Placental epithelial cell (primary cell): ENCODE results near the gene HSD11B2. TPM values are rescaled to one million over a fixed set of nuclear protein-coding genes. Genes with fewer than 3 reads are reported as not detected.

ENCODE experiments used
- small RNA-seq: library from RNA; depleted of rRNA; stranded (forward); fragments of <200 nt; gene quantifications from one replicate; pipeline ENCODE3, GENCODE V24; 2012
- total RNA-seq: library from RNA; depleted of rRNA; stranded (reverse); fragments of >200 nt; gene quantifications from 2 replicates; pipeline ENCODE4 v1.2.3, GENCODE V29; 2012

HSD11B2 gene
- total RNA-seq, result not detected in 2 replicates

DNA sequence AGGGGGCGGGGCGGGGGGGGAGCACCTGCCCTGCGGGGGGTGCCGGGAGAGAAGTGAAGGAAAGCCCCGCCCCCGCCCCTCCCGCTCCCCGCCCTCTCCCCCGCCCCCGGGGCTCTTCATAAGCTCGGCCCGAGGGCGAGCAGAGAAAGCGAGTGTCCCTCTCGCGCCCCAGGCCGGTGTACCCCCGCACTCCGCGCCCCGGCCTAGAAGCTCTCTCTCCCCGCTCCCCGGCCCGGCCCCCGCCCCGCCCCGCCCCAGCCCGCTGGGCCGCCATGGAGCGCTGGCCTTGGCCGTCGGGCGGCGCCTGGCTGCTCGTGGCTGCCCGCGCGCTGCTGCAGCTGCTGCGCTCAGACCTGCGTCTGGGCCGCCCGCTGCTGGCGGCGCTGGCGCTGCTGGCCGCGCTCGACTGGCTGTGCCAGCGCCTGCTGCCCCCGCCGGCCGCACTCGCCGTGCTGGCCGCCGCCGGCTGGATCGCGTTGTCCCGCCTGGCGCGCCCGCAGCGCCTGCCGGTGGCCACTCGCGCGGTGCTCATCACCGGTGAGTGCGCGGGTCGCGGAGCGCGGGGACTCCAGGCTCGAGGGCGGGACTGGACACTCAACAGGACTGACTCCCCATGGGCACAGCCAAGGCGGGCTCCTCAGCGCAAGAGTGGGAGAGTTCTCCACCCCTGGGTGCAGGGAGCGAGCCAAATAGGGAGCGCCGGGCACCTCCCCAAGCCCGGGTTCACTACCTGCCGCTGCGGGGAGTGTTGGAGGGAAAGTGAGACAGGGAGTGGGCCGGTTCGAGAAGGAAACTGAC lies at the start of gene HSD11B2:
TSS of gene HSD11B2 (plus strand) at position 145 of the 798 bp plus-strand sequence. CDS start at position 273, 128 bp downstream.

DNA sequence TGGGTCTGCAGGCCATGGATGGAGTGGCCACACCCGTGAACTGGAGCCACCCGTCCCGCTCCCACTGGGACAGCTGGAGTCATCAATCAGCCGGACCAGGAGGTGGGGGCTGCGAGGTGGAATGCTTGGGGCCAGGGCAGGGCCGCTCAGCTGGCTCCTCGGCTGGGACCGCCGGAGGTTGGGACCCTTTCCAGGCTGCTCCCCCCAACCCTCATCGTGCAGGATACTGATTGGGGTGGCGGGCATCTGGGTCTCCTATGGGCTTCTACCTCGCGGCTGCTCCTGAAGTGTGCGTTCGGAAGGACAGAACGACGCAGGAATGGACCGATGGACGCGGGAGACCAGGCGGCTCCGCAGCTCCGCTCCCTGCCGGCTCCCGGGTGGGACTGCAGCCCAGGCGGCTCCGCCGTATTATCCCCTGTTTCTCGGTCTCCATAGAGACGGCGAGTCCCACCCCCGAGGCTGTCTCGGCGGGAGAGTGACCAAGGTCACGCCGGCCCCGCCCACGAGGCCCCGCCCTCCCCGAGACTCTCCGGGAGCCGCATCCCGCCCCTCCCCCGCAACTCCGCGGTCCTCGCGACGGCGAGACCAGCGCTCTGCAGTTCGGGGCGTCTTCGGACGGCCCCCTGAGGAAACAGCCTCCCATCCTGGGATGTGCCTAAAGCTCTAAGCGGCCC lies 37.7 kb upstream of the HSD11B2 start, which contains the start of gene TPPP3:
TSS of gene TPPP3 (minus strand) at position 388 of the 677 bp plus-strand sequence. CDS start 2,387 bp downstream, outside the sequence.

DNA sequence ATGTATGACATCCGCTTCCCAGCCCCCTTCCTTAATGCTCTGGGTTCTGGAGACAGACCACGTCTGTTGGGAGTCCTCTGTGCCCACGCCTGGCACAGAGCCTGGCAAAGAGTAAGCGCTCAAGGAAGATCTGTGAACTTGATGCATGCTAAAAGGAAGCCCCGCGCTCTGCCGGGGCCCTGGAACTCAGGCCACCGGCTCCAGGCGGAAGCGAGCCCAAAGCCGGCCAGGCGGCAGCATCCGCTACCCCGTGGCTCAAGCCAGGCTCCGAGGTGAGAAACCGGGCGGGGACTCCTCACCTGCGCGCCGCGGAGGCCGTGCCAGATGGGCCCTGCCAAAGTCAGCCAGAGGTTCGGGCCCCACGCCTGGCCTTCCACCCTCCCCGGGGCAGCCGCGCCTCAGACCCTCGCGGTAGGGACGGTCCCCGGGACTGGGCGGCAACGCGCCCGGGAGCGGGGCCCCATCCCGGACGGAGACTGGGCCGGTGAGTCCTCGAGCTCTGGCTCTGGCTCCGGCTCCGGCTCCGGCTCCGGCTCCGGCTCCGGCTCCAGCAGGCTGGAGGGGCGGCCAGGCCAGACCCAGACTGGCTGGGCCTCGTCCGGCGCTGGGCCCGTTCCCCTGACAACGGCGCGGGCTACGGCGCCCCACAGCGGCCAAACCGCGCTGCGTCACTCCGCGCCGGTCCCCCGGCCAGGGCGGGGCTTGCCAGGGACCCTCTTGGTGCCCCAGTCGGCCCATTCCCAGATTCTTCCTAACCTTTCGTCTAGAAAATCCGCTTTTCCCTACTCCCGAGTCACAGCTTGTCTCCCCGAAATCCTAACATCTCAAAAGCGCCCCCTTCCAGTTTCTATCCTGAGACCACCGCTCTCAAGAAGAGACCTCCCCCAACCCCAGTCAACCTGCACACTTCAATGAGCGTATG lies 14.8 kb upstream of the HSD11B2 start, which contains the start of gene ZDHHC1:
TSS of gene ZDHHC1 (minus strand) at position 606 of the 922 bp plus-strand sequence. CDS start 8,702 bp downstream, outside the sequence.

DNA sequence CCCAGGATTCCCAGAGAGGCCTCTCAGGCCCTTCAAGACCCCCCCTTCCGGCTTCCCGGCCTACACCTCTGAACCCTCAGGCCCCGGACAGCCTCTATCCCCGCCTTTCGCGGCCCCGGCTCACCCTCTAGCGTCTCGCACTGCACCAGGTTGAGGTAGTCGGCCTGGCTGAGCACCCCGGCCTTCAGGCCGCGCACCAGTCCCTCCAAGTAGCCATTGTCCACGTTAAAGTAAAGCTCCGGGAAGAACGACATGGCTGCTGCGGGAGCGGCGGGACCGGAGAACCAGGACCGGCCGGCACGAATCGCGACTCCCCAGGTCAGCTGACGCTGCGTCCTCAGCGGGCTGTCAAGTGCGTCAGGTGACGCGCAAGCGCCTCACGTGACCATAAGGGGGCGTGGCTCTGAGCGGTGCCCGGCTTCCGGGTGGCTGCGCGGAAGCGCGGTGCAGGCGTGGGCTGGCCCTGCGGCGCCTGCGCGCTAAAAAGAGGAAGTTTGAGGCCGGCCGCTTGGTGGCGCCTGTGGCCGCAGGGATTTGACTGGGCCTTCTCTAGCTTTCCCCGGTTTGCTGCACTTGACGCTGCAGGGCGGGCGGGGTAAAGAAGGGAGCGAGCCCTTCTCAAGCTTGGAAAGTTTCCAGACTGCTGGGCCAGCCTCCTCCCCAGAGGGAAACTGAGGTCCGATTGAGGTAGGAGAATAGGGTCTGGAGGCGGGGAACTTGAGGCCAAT lies 50.1 kb downstream of the HSD11B2 start, which contains the start of gene ATP6V0D1:
TSS of gene ATP6V0D1 (minus strand) at position 325 of the 728 bp plus-strand sequence. CDS start at position 254, 71 bp downstream.

DNA sequence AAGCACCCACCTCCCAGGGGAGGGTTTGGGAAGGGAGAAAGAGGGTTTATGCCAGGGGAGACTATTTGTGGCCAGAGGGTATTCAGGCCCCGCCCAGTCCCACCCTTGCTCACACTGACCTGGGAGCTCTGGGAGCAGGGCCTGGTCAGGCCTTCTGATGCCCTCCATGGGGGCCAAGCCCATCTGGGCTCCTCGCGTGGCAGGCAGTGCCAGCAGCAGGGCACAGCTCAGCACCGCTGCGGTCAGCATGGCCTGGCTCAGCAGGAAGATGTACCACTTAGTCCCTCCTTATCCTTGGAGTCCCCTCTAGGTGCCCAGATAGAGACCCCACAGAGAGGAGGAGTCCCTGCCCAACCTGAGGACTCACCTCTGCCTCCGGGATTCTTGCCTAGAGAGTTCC lies 52.2 kb downstream of the HSD11B2 start, which contains the start of gene AGRP:
TSS of gene AGRP (minus strand) at position 398 of the 400 bp plus-strand sequence. CDS start at position 249, 149 bp downstream.

Small RNA genes within 50 kb of the gene (small RNA-seq; reads per million reads assigned to genes)
- not detected for gene RNU1-123P

Other genes with a start within 250 kb of the HSD11B2 start
- gene MATCAP1, start 247.2 kb upstream of the HSD11B2 start, total RNA-seq, result 11.1 and 21.2 TPM in 2 replicates
- gene EXOC3L1, start 241.0 kb upstream of the HSD11B2 start, total RNA-seq, result not detected in 2 replicates
- gene E2F4, start 239.0 kb upstream of the HSD11B2 start, total RNA-seq, result 42.4 and 76.9 TPM in 2 replicates
- gene ELMO3, start 232.0 kb upstream of the HSD11B2 start, total RNA-seq, result 42.8 and 57.2 TPM in 2 replicates
- 28.7 and 36.4 TPM in 2 replicates for gene TMEM208, start 204.0 kb upstream of the HSD11B2 start, total RNA-seq
- gene FHOD1, start 183.6 kb upstream of the HSD11B2 start, total RNA-seq, result 18.1 and 24.6 TPM in 2 replicates
- 0.33 and 1.6 TPM in 2 replicates for gene SLC9A5, start 182.1 kb upstream of the HSD11B2 start, total RNA-seq
- gene PLEKHG4, start 151.6 kb upstream of the HSD11B2 start, total RNA-seq, result 22.2 and 35.7 TPM in 2 replicates
- not detected in 2 replicates for gene KCTD19, start 104.4 kb upstream of the HSD11B2 start, total RNA-seq
- not detected in 2 replicates for gene LRRC36, start 104.3 kb upstream of the HSD11B2 start, total RNA-seq
- gene TPPP3, start 37.6 kb upstream of the HSD11B2 start, total RNA-seq, result under 0.01 and 0.87 TPM in 2 replicates
- gene ZDHHC1, start 14.6 kb upstream of the HSD11B2 start, total RNA-seq, result 5.3 and 9.4 TPM in 2 replicates
- 85.2 and 126 TPM in 2 replicates for gene ATP6V0D1, start 50.0 kb downstream of the HSD11B2 start, total RNA-seq
- not detected in 2 replicates for gene AGRP, start 52.4 kb downstream of the HSD11B2 start, total RNA-seq
- 45.1 and 61.7 TPM in 2 replicates for gene RIPOR1, start 97.7 kb downstream of the HSD11B2 start, total RNA-seq
- gene CTCF, start 131.4 kb downstream of the HSD11B2 start, total RNA-seq, result 22.9 and 34.9 TPM in 2 replicates
- gene CARMIL2, start 214.0 kb downstream of the HSD11B2 start, total RNA-seq, result not detected in 2 replicates
- 18.5 and 25.7 TPM in 2 replicates for gene ACD, start 229.1 kb downstream of the HSD11B2 start, total RNA-seq
- 0.39 and 0.65 TPM in 2 replicates for gene PARD6A, start 229.8 kb downstream of the HSD11B2 start, total RNA-seq
- 13.8 and 17.3 TPM in 2 replicates for gene ENKD1, start 235.6 kb downstream of the HSD11B2 start, total RNA-seq
- 3.9 and 4.7 TPM in 2 replicates for gene C16orf86, start 235.7 kb downstream of the HSD11B2 start, total RNA-seq